ENCODE measurements around the gene SCN5A.

The SCN5A gene

GRCh38 chr3:38627956-38628355 lies 21.5 kb downstream of the SCN5A start:
- peak; percentile 59 for DNase-seq

GRCh38 chr3:38626171-38626570 lies 23.3 kb downstream of the SCN5A start:
- no peaks in the 10 kb centered on the region for H3K9me3 ChIP-seq
- no peak for TF ChIP-seq CTCF (IDR thresholded peaks at IDR 0.05; ENCODE audit: low read depth, low read length)
- H3K27me3 ChIP-seq: no peaks in the 10 kb centered on the region
- H3K4me3 ChIP-seq (ENCODE audit: low read depth, low read length): no peak overlapping the region
- no peak for DNase-seq
- H3K36me3 ChIP-seq: no peaks in the 10 kb centered on the region
- no peaks in the 10 kb centered on the region for H3K4me1 ChIP-seq

More at GRCh38 chr3:38627956-38628355, 21.5 kb downstream of the SCN5A start:
- H3K27me3 ChIP-seq: no peaks in the 10 kb centered on the region
- no peaks in the 10 kb centered on the region for H3K4me1 ChIP-seq
- no peaks in the 10 kb centered on the region for H3K36me3 ChIP-seq
- H3K4me3 ChIP-seq (ENCODE audit: low read depth, low read length): no peak overlapping the region
- peak; percentile 61 for TF ChIP-seq CTCF (IDR thresholded peaks at IDR 0.05; ENCODE audit: low read depth, low read length)
- no peaks in the 10 kb centered on the region for H3K9me3 ChIP-seq

- no peak overlapping the region for H3K4me3 ChIP-seq (ENCODE audit: low read depth, low read length)
- no peaks in the 10 kb centered on the region for H3K27me3 ChIP-seq
- no peaks in the 10 kb centered on the region for H3K9me3 ChIP-seq
- TF ChIP-seq CTCF (IDR thresholded peaks at IDR 0.05; ENCODE audit: low read depth, low read length): no peak
- no peaks in the 10 kb centered on the region for H3K4me1 ChIP-seq
- H3K36me3 ChIP-seq: no peaks in the 10 kb centered on the region
- no peak for DNase-seq
Measured at GRCh38 chr3:38623539-38623938, 25.9 kb downstream of the SCN5A start.

GRCh38 chr3:38622336-38622735 lies 27.2 kb downstream of the SCN5A start:
- no peak for DNase-seq
- Histone ChIP-seq H3K9me3 (no peaks in the 10 kb centered on the region), H3K36me3 (no peaks in the 10 kb centered on the region), H3K4me1 (no peaks in the 10 kb centered on the region), H3K27me3 (no peaks in the 10 kb centered on the region), H3K4me3 (ENCODE audit: low read depth, low read length) (no peak overlapping the region)
- no peak for TF ChIP-seq CTCF (IDR thresholded peaks at IDR 0.05; ENCODE audit: low read depth, low read length)

- DNase-seq: no peak
- Histone ChIP-seq H3K36me3 (no peaks in the 10 kb centered on the region), H3K4me3 (ENCODE audit: low read depth, low read length) (no peak overlapping the region), H3K27me3 (no peaks in the 10 kb centered on the region), H3K4me1 (no peaks in the 10 kb centered on the region), H3K9me3 (no peaks in the 10 kb centered on the region)
- TF ChIP-seq CTCF (IDR thresholded peaks at IDR 0.05; ENCODE audit: low read depth, low read length): no peak
Measured at GRCh38 chr3:38620236-38620635, 29.3 kb downstream of the SCN5A start.

- TF ChIP-seq CTCF (IDR thresholded peaks at IDR 0.05; ENCODE audit: low read depth, low read length): no peak
- no peak for DNase-seq
- Histone ChIP-seq H3K4me1 (no peaks in the 10 kb centered on the region), H3K4me3 (ENCODE audit: low read depth, low read length) (no peak overlapping the region), H3K9me3 (no peaks in the 10 kb centered on the region), H3K27me3 (no peaks in the 10 kb centered on the region), H3K36me3 (no peaks in the 10 kb centered on the region)
Measured at GRCh38 chr3:38618343-38618742, 31.1 kb downstream of the SCN5A start.
